Astrocyte of the spinal cord (primary cell): ENCODE measurements around the gene PIGX.

Experiments
- DNase-seq: peaks from one replicate; pipeline ENCODE4 v3.0.0; 2011; ENCODE audit warnings: low read depth, low spot score
- H3K4me3 ChIP-seq: 2 replicates; pipeline ENCODE4 v1.5.1; 2011; ENCODE audit warnings: low read depth, mild to moderate bottlenecking, low read length, moderate library complexity
- CTCF ChIP-seq: IDR thresholded peaks from 2 replicates; pipeline ENCODE4 v1.5.1; 2012; ENCODE audit warnings: low read depth, mild to moderate bottlenecking, low read length, inconsistent platforms
- in situ Hi-C: cut with HindIII; loops from 2 replicates; pipeline ENCODE4 v1.10.0; 2017; ENCODE audit warnings: low sequenced_read_pairs

Gene PIGX

GRCh38 chr3:196673632-196674031 is 38.5 kb upstream of the PIGX start:
- TF ChIP-seq CTCF, result no peak
- in situ Hi-C loops, result no loop called here
- no peak overlapping the region for H3K4me3 ChIP-seq
- DNase-seq, result no peak

- no peak overlapping the region for H3K4me3 ChIP-seq
- no peak for TF ChIP-seq CTCF
- in situ Hi-C loops, result no loop called here
- no peak for DNase-seq
These were observed 34.8 kb upstream of the PIGX start for GRCh38 chr3:196677353-196677752.

GRCh38 chr3:196677931-196678330 is 34.2 kb upstream of the PIGX start:
- H3K4me3 ChIP-seq, result no peak overlapping the region
- in situ Hi-C loops, result no loop called here
- no peak for TF ChIP-seq CTCF
- no peak for DNase-seq

- in situ Hi-C loops, result no loop called here
- peak; percentile 34 for DNase-seq
- peak; percentile 75 for TF ChIP-seq CTCF
- H3K4me3 ChIP-seq, result no peak overlapping the region
These were observed 27.4 kb upstream of the PIGX start for GRCh38 chr3:196684548-196685407.

GRCh38 chr3:196686436-196686835 is 25.7 kb upstream of the PIGX start:
- DNase-seq, result no peak
- in situ Hi-C loops, result no loop called here
- no peak overlapping the region for H3K4me3 ChIP-seq
- TF ChIP-seq CTCF, result no peak

GRCh38 chr3:196688349-196688748 is 23.8 kb upstream of the PIGX start:
- H3K4me3 ChIP-seq, result no peak overlapping the region
- in situ Hi-C loops, result no loop called here
- TF ChIP-seq CTCF, result no peak
- peak; percentile 75 for DNase-seq
